WTC11 (cell line): ENCODE results near the gene AIF1. TPM values are rescaled to one million over a fixed set of nuclear protein-coding genes. Genes with fewer than 3 reads are reported as not detected.

Experiments used
- ATAC-seq: fragments of 200-7000 bp; cut with Tn5 transposase; 2 replicates; pipeline ENCODE4 v1.10.0; 2021; ENCODE audit warnings: mild to moderate bottlenecking, moderate library complexity
- CTCF ChIA-PET: fragments of 300-600 bp; sonication (Branson Sonifier 250); formaldehyde crosslinking; loops from one replicate; lab custom pipeline; 2021; ENCODE audit warnings: antibody characterized with exemption; lab: Charles Lee
- POLR2A ChIA-PET: fragments of 350-600 bp; sonication (Branson Sonifier 250); formaldehyde crosslinking; loops from one replicate; lab custom pipeline; 2021; ENCODE audit warnings: antibody characterized with exemption; lab: Charles Lee
- DNase-seq: peaks from one replicate; pipeline ENCODE4 v3.0.0; 2021; ENCODE audit warnings: low spot score
- H3K27ac Mint-ChIP-seq: 2 replicates; pipeline ENCODE4 v1.8.0; 2021; ENCODE audit warnings: mixed read lengths
- H3K27me3 Mint-ChIP-seq: 2 replicates; pipeline ENCODE4 v1.8.0; 2021; ENCODE audit warnings: low read depth, mild to moderate bottlenecking, moderate library complexity, mixed read lengths
- H3K36me3 Mint-ChIP-seq: 2 replicates; pipeline ENCODE4 v1.8.0; 2021; ENCODE audit warnings: mixed read lengths
- H3K4me1 Mint-ChIP-seq: 2 replicates; pipeline ENCODE4 v1.8.0; 2022; ENCODE audit warnings: mixed read lengths
- H3K4me3 Mint-ChIP-seq: 2 replicates; pipeline ENCODE4 v1.8.0; 2021; ENCODE audit warnings: mild to moderate bottlenecking, moderate library complexity, mixed read lengths
- H3K9me3 Mint-ChIP-seq: 2 replicates; pipeline ENCODE4 v1.8.0; 2021; ENCODE audit warnings: mixed read lengths
- AFF4 ChIP-seq: sonication (generic); formaldehyde crosslinking; IDR thresholded peaks from 2 replicates; pipeline ENCODE4 v1.8.1; 2023; ENCODE audit warnings: mild to moderate bottlenecking, missing genetic modification reagents, borderline replicate concordance
- E2F1 ChIP-seq: sonication (generic); formaldehyde crosslinking; IDR thresholded peaks from 2 replicates; pipeline ENCODE4 v1.8.0; 2022; ENCODE audit warnings: mild to moderate bottlenecking, missing genetic modification reagents
- GABPB1 ChIP-seq: sonication (generic); formaldehyde crosslinking; IDR thresholded peaks from 2 replicates; pipeline ENCODE4 v1.8.1; 2023; ENCODE audit warnings: mild to moderate bottlenecking, missing genetic modification reagents
- IRF2 ChIP-seq: sonication (generic); formaldehyde crosslinking; IDR thresholded peaks from 2 replicates; pipeline ENCODE4 v1.8.0; 2022; ENCODE audit warnings: low read depth, missing genetic modification reagents, borderline replicate concordance
- JUN ChIP-seq: sonication (generic); formaldehyde crosslinking; IDR thresholded peaks from 2 replicates; pipeline ENCODE4 v1.8.0; 2023; ENCODE audit warnings: mild to moderate bottlenecking, missing genetic modification reagents
- MLX ChIP-seq: sonication (generic); formaldehyde crosslinking; IDR thresholded peaks from 2 replicates; pipeline ENCODE4 v1.8.1; 2023; ENCODE audit warnings: mild to moderate bottlenecking, missing genetic modification reagents, moderate library complexity
- NR2C2 ChIP-seq: sonication (generic); formaldehyde crosslinking; IDR thresholded peaks from 2 replicates; pipeline ENCODE4 v1.8.0; 2022; ENCODE audit warnings: mild to moderate bottlenecking, missing genetic modification reagents
- NR3C1 ChIP-seq: sonication (generic); formaldehyde crosslinking; conservative IDR thresholded peaks from 2 replicates; pipeline ENCODE4 v1.8.1; 2023; ENCODE audit warnings: low read depth, mild to moderate bottlenecking, missing genetic modification reagents
- PRDM15 ChIP-seq: sonication (generic); formaldehyde crosslinking; IDR thresholded peaks from 2 replicates; pipeline ENCODE4 v1.8.0; 2022; ENCODE audit warnings: missing genetic modification reagents
- PREB ChIP-seq: sonication (generic); formaldehyde crosslinking; IDR thresholded peaks from 2 replicates; pipeline ENCODE4 v1.8.1; 2022; ENCODE audit warnings: mild to moderate bottlenecking, missing genetic modification reagents, moderate library complexity, borderline replicate concordance
- TCF7 ChIP-seq: sonication (generic); formaldehyde crosslinking; IDR thresholded peaks from 2 replicates; pipeline ENCODE4 v1.8.0; 2022; ENCODE audit warnings: mild to moderate bottlenecking, low read depth, missing genetic modification reagents, moderate library complexity
- ZNF121 ChIP-seq: sonication (generic); formaldehyde crosslinking; IDR thresholded peaks from 2 replicates; pipeline ENCODE4 v1.8.0; 2023; ENCODE audit warnings: missing genetic modification reagents
- ZNF219 ChIP-seq: sonication (generic); formaldehyde crosslinking; IDR thresholded peaks from 2 replicates; pipeline ENCODE4 v1.8.0; 2023; ENCODE audit warnings: missing genetic modification reagents, mild to moderate bottlenecking, borderline replicate concordance
- ZNF281 ChIP-seq: sonication (generic); formaldehyde crosslinking; IDR thresholded peaks from 2 replicates; pipeline ENCODE4 v1.8.0; 2023; ENCODE audit warnings: mild to moderate bottlenecking, missing genetic modification reagents
- ZNF416 ChIP-seq: fragments of 250-450 bp; sonication (Bioruptor Pico); IDR thresholded peaks from 2 replicates; pipeline ENCODE4 v1.9.0; 2021; ENCODE audit warnings: mild to moderate bottlenecking, inconsistent platforms
- ZNF671 ChIP-seq: fragments of 250-450 bp; sonication (Bioruptor Pico); IDR thresholded peaks from 2 replicates; pipeline ENCODE4 v1.8.0; 2021; ENCODE audit warnings: mild to moderate bottlenecking
- total RNA-seq: library from RNA; stranded (reverse); gene quantifications from 3 replicates; pipeline ENCODE4 v1.2.3, GENCODE V29; 2021
- TF ChIP-seq, protein P1 (sequence below): sonication (generic); formaldehyde crosslinking; IDR thresholded peaks from 2 replicates; pipeline ENCODE4 v1.8.1; 2023; ENCODE audit warnings: mild to moderate bottlenecking, missing genetic modification reagents
- TF ChIP-seq, protein P2 (sequence below): sonication (generic); formaldehyde crosslinking; IDR thresholded peaks from 2 replicates; pipeline ENCODE4 v1.8.0; 2022; ENCODE audit warnings: mild to moderate bottlenecking, missing genetic modification reagents

AIF1 gene
- total RNA-seq, 1 experiment from 2014 or later, result 5.4 TPM

- no peak for TF ChIP-seq AFF4 (CRISPR knock-in tag)
- TF ChIP-seq JUN, result no peak
- TF ChIP-seq PRDM15 (CRISPR knock-in tag), result no peak
- no peak for TF ChIP-seq MLX
- TF ChIP-seq ZNF121 (CRISPR knock-in tag), result no peak
- no peak for TF ChIP-seq ZNF219 (CRISPR knock-in tag)
- TF ChIP-seq, protein P1, sequence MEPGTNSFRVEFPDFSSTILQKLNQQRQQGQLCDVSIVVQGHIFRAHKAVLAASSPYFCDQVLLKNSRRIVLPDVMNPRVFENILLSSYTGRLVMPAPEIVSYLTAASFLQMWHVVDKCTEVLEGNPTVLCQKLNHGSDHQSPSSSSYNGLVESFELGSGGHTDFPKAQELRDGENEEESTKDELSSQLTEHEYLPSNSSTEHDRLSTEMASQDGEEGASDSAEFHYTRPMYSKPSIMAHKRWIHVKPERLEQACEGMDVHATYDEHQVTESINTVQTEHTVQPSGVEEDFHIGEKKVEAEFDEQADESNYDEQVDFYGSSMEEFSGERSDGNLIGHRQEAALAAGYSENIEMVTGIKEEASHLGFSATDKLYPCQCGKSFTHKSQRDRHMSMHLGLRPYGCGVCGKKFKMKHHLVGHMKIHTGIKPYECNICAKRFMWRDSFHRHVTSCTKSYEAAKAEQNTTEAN (CRISPR knock-in tag), result no peak
- TF ChIP-seq IRF2 (CRISPR knock-in tag), result no peak
- TF ChIP-seq ZNF671, result no peak
- TF ChIP-seq, all 79 proteins: peak for 0
These were observed 11.9 kb downstream of the AIF1 start (continued) for GRCh38 chr6:31626952-31627351.

GRCh38 chr6:31627690-31628287 is 12.8 kb downstream of the AIF1 start:
- H3K4me1 Mint-ChIP-seq, result peaks cover 1% of the 10 kb centered on the region
- DNase-seq, result no peak
- H3K27me3 Mint-ChIP-seq, result no peaks in the 10 kb centered on the region; the same call in 1 of the 2 replicates
- POLR2A ChIA-PET, result interaction anchor here (0.5 to 0.6 kb wide), 2 partner anchors 11 to 81 kb away, joined by 3 read pairs; partner anchors contain the start of gene ATP6V1G2
- no peaks in the 10 kb centered on the region for H3K9me3 Mint-ChIP-seq
- H3K4me3 Mint-ChIP-seq, result no peak overlapping the region
- H3K36me3 Mint-ChIP-seq, result peaks cover 93% of the 10 kb centered on the region
- no peak for ATAC-seq
- TF ChIP-seq GABPB1 (CRISPR knock-in tag) (no peak), ZNF121 (CRISPR knock-in tag) (no peak), NR2C2 (CRISPR knock-in tag) (no peak), ZNF416 (CRISPR knock-in tag) (no peak), PREB (CRISPR knock-in tag) (no peak), NR3C1 (CRISPR knock-in tag) (no peak), E2F1 (CRISPR knock-in tag) (no peak), TCF7 (CRISPR knock-in tag) (no peak), ZNF281 (CRISPR knock-in tag) (no peak)
- TF ChIP-seq, protein P2, sequence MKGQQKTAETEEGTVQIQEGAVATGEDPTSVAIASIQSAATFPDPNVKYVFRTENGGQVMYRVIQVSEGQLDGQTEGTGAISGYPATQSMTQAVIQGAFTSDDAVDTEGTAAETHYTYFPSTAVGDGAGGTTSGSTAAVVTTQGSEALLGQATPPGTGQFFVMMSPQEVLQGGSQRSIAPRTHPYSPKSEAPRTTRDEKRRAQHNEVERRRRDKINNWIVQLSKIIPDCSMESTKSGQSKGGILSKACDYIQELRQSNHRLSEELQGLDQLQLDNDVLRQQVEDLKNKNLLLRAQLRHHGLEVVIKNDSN (CRISPR knock-in tag), result no peak
- CTCF ChIA-PET, result no interaction called here
- no peak overlapping the region for H3K27ac Mint-ChIP-seq
